ENCODE measurements around the gene TNFSF8. TPM values are rescaled to one million over a fixed set of nuclear protein-coding genes. Genes with fewer than 3 reads are reported as not detected.

The TNFSF8 gene, protein sequence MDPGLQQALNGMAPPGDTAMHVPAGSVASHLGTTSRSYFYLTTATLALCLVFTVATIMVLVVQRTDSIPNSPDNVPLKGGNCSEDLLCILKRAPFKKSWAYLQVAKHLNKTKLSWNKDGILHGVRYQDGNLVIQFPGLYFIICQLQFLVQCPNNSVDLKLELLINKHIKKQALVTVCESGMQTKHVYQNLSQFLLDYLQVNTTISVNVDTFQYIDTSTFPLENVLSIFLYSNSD
- not detected in 2 replicates for total RNA-seq

DNA sequence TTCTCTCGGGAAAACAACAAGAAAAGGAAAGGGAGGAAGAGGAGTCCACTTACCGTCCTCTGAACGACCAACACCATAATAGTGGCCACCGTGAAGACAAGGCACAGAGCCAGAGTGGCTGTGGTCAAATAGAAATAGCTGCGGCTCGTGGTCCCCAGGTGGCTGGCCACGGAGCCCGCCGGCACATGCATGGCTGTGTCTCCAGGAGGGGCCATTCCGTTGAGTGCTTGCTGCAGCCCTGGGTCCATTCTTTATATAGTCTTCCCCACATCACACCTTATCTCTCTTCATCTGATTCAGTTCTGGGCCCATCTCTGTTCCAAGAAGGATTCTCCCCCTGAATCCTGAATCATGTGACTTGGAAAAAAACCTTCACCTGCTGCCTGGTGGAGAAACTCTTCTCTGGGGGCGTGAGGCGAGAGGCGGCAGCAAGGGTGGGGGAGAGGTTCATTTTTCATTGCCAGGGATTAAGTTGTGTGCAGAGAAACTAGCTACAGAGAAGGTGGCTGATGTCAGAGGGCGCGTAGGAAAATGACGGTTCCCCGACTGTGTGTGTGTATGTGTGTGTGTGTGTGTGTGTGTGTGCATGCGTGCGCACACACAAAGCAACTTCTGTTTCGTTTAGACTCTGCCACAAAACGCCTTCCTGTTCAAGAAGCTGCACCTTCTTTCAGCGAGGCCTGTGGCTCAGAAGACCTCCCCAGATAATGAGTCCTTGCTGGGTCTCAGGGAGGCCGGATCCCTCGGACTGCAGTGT, at the start of gene TNFSF8:
TSS of gene TNFSF8 (minus strand) at position 536 of the 757 bp plus-strand sequence. CDS start at position 248, 288 bp downstream.

Other genes starting within 250 kb of the TNFSF8 start
- gene TEX48, start 248.4 kb downstream of the TNFSF8 start, total RNA-seq: not detected in 2 replicates
- gene TNFSF15, start 124.6 kb downstream of the TNFSF8 start, total RNA-seq: 0.27 and 4.6 TPM in 2 replicates
- 0.28 and 0.54 TPM in 2 replicates for gene TNC, start 187.6 kb upstream of the TNFSF8 start, total RNA-seq

Measured in endothelial cell of coronary artery (primary cell).